PC-3 (cell line): ENCODE results near the gene APOF.

Experiments used
- EZH2 ChIP-seq: fragments of 300-600 bp; sonication (generic); IDR thresholded peaks from one replicate; pipeline ENCODE4 v1.6.1; 2017; ENCODE audit warnings: antibody characterized with exemption, mild to moderate bottlenecking, low read length; ENCODE audit not compliant: unreplicated experiment
- EZH2phosphoT487 ChIP-seq: fragments of 300-600 bp; sonication (generic); IDR thresholded peaks from 2 replicates; pipeline ENCODE4 v1.6.1; 2018; ENCODE audit warnings: mild to moderate bottlenecking, antibody characterized with exemption, low read length, borderline replicate concordance
- TF ChIP-seq, protein P1 (sequence below): fragments of 300-600 bp; sonication (generic); conservative IDR thresholded peaks from 2 replicates; pipeline ENCODE4 v1.5.1; 2017; ENCODE audit warnings: antibody characterized with exemption, low read depth, mild to moderate bottlenecking, low read length

- TF ChIP-seq, protein P1, sequence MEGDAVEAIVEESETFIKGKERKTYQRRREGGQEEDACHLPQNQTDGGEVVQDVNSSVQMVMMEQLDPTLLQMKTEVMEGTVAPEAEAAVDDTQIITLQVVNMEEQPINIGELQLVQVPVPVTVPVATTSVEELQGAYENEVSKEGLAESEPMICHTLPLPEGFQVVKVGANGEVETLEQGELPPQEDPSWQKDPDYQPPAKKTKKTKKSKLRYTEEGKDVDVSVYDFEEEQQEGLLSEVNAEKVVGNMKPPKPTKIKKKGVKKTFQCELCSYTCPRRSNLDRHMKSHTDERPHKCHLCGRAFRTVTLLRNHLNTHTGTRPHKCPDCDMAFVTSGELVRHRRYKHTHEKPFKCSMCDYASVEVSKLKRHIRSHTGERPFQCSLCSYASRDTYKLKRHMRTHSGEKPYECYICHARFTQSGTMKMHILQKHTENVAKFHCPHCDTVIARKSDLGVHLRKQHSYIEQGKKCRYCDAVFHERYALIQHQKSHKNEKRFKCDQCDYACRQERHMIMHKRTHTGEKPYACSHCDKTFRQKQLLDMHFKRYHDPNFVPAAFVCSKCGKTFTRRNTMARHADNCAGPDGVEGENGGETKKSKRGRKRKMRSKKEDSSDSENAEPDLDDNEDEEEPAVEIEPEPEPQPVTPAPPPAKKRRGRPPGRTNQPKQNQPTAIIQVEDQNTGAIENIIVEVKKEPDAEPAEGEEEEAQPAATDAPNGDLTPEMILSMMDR = no peak
- TF ChIP-seq EZH2 = no peak
- TF ChIP-seq EZH2phosphoT487 = no peak
Observed at GRCh38 chr12:56336361-56337167, 26.1 kb downstream of the APOF start.
